HUES64 (cell line): ENCODE results near the gene PGAP3.

Source experiments
- H3K27ac ChIP-seq: 2 replicates; pipeline ENCODE4 v1.7.0; 2013; ENCODE audit warnings: low read depth, low read length, inconsistent platforms
- H3K27me3 ChIP-seq: 2 replicates; pipeline ENCODE4 v1.6.1; 2013; ENCODE audit warnings: mild to moderate bottlenecking, low read length; ENCODE audit not compliant: insufficient read depth
- H3K36me3 ChIP-seq: 2 replicates; pipeline ENCODE4 v1.6.1; 2013; ENCODE audit warnings: mild to moderate bottlenecking, low read length; ENCODE audit not compliant: insufficient read depth
- H3K4me1 ChIP-seq: 2 replicates; pipeline ENCODE4 v1.6.1; 2013; ENCODE audit warnings: mild to moderate bottlenecking, low read length, moderate library complexity; ENCODE audit not compliant: insufficient read depth
- H3K4me3 ChIP-seq: 2 replicates; pipeline ENCODE4 v1.5.1; 2013; ENCODE audit warnings: mild to moderate bottlenecking, low read length, moderate library complexity
- H3K9ac ChIP-seq: 2 replicates; pipeline ENCODE4 v1.6.1; 2013; ENCODE audit warnings: mild to moderate bottlenecking, low read depth, low read length
- H3K9me3 ChIP-seq: 2 replicates; pipeline ENCODE4 v1.6.1; 2013; ENCODE audit warnings: low read depth, low read length; ENCODE audit not compliant: insufficient read depth
- WGBS: fragments of 150-250, 120-280 bp; methylation state at CpG from one replicate; pipeline ENCODE4 v1.1.7; 2013; ENCODE audit warnings: missing lambda C conversion rate; 5-methylcytosine and 5-hydroxymethylcytosine counted together

The PGAP3 gene

DNA sequence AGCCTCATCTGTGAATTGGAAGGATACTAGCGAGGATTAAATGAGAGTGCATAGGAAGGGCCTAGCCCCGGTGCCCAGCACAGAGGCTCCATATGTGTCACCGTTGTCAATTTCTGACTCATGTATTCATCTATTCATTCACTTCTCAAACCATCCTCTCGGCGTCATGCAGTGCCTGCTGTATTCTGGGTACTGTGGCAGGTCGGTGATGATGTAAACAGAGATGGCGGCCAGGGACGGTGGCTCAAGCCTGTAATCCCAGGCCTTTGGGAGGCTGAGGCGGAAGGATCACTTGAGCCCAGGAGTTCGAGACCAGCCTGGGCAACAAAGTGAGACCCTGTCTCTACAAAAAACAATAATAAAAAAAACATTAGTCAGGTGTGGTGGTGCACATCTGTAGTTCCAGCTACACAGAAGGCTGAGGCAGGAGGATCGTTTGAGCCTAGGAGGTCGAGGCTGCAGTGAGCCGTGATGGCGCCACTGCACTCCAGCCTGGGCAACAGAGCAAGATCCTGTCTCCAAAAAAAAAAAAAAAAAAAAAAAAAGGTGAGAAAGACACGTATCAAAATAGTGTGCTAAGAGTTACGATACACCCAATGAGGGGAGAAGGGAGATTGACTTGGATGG is 65.4 kb downstream of the PGAP3 start:
- no peaks in the 10 kb centered on the region for H3K36me3 ChIP-seq
- H3K4me3 ChIP-seq = no peak overlapping the region
- H3K27me3 ChIP-seq = peaks cover 82% of the 10 kb centered on the region
- H3K9ac ChIP-seq = no peak overlapping the region
- H3K4me1 ChIP-seq = no peaks in the 10 kb centered on the region; the same call in 1 of the 2 replicates
- H3K27ac ChIP-seq = no peak overlapping the region
- H3K9me3 ChIP-seq = no peaks in the 10 kb centered on the region
- 71% methylated on average over 16 of the region's 16 CpGs for WGBS

DNA sequence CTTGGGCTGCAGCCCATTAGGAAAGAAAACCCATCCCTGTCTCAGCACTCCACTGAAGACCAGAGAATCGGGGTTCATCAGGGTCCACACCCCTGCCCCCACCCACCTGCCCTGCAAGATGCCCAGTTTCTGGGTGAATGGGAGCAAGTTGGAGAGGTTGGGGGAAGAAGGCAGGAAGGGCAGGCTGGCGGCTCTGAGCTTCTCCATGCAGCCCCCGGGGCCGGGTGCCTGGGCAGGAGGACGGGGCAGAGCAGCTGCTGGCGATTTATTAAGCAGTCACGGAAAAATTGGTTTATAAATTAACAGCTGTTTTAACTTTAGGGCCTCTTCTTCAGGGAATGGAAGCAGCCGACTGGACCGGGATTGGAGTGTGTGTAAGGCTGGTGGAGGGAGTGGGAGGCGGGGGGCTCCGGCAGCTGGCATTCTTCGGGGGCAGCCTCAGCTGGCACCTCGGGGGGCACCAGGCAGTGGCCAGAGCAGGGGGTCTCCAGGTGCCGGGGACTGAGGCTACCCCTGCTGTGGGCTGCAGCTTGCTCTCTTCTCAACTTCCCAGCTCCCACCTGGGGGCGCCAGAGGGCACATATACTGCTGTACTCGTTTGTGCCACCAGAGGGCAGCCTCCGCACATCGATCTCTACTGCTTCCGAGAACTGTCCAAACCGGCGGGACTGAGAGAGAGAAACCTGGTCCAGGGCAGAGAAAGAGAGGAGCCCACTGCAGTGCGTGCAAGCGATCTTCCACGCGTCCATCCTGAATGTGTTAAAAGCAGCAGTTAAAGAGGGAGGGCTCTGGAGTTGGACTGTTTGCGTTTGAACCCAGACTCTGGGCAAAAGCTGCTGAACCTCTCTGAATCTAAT is 66.1 kb downstream of the PGAP3 start:
- Histone ChIP-seq H3K27me3 (peaks cover 82% of the 10 kb centered on the region), H3K4me3 (no peak overlapping the region), H3K36me3 (no peaks in the 10 kb centered on the region), H3K9me3 (no peaks in the 10 kb centered on the region), H3K27ac (no peak overlapping the region), H3K4me1 (no peaks in the 10 kb centered on the region; the same call in 1 of the 2 replicates), H3K9ac (no peak overlapping the region)
- WGBS = 15% methylated on average over 25 of the region's 26 CpGs
